Rectal smooth muscle tissue (tissue), 1 donor: ENCODE data around the gene FLNA.
"Not testable (repeated sequence)": the region's sequence is repeated elsewhere in the genome, so short reads cannot be mapped to it uniquely, and the experiment has no call there.

Source experiments
- H3K27ac ChIP-seq: one replicate; pipeline ENCODE4 v1.7.0; 2013; ENCODE audit warnings: low read depth, low read length, inconsistent platforms
- H3K27me3 ChIP-seq: one replicate; pipeline ENCODE4 v1.7.0; 2013; ENCODE audit warnings: low read length; ENCODE audit not compliant: control insufficient read depth, insufficient read depth
- H3K36me3 ChIP-seq: one replicate; pipeline ENCODE4 v1.7.0; 2013; ENCODE audit warnings: low read length; ENCODE audit not compliant: control insufficient read depth, insufficient read depth
- H3K4me1 ChIP-seq: one replicate; pipeline ENCODE4 v1.7.0; 2013; ENCODE audit warnings: low read length; ENCODE audit not compliant: control insufficient read depth, insufficient read depth
- H3K4me3 ChIP-seq: one replicate; pipeline ENCODE4 v1.7.0; 2013; ENCODE audit warnings: low read length
- H3K9ac ChIP-seq: one replicate; pipeline ENCODE4 v1.7.0; 2013; ENCODE audit warnings: low read length

The FLNA gene

DNA sequence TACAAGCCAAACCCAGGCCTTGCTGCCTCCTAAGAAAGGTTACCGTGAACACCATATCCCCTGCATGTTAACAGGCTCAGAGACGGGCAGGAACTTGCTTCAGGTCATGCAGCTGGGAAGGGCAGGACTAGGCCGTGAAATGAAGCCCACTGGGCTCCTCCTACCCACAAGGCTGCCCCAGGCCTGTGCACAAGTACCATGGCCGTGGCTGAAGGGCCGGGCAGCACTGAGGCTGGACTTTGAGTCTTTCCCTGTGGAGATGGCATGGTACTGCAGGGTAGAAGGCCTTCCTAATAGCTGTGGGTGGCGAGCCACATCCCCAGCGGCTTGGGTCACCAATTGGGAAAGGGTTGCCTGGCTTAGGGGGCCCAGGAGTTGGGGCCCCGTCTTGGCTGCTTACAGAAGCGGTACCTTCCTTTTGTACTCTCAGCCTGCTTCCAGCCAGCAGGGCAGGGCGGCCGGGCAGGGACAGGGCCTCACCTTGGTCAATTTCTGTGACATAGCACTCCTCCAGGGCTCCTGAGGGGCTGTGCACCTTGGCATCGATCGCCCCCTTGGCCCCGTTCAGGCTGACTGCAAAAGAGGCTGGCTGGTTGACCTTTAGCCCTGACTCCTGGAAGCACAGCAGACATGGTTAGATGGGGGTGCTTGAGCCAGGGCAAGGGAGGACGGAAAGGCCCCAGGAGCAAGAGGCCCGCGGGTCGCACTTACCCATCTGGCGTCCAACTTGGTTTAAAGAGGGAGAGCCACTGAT is 23.8 kb downstream of the FLNA start:
- H3K4me3 ChIP-seq: no peak overlapping the region
- H3K27me3 ChIP-seq: no peaks in the 10 kb centered on the region
- no peaks in the 10 kb centered on the region for H3K4me1 ChIP-seq
- H3K27ac ChIP-seq: peak overlapping the region; percentile 19
- H3K9ac ChIP-seq: no peak overlapping the region
- H3K36me3 ChIP-seq: peaks cover 41% of the 10 kb centered on the region

DNA sequence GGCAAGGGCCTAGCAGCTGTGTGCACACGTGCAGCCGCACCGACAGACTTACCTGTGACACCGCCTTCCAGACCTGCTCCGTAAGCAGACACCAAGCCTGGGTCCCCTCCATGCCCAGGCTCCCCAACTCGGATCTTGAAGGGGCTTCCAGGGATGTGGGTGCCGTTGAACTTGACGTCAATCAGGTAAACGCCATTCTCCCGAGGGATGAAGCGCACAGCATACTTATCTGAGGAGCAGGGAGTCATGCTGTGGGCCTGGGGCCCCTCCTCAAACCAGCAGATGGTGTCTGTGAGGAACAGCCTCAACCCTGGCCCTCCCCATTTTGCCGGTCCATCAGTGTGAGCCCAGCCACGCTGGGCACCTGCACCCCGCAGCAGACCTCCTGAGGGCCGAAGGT is 24.5 kb downstream of the FLNA start:
- Histone ChIP-seq H3K4me1 (no peaks in the 10 kb centered on the region), H3K4me3 (no peak overlapping the region), H3K9ac (no peak overlapping the region), H3K27ac (peak overlapping the region; percentile 60), H3K27me3 (no peaks in the 10 kb centered on the region), H3K36me3 (peaks cover 40% of the 10 kb centered on the region)

DNA sequence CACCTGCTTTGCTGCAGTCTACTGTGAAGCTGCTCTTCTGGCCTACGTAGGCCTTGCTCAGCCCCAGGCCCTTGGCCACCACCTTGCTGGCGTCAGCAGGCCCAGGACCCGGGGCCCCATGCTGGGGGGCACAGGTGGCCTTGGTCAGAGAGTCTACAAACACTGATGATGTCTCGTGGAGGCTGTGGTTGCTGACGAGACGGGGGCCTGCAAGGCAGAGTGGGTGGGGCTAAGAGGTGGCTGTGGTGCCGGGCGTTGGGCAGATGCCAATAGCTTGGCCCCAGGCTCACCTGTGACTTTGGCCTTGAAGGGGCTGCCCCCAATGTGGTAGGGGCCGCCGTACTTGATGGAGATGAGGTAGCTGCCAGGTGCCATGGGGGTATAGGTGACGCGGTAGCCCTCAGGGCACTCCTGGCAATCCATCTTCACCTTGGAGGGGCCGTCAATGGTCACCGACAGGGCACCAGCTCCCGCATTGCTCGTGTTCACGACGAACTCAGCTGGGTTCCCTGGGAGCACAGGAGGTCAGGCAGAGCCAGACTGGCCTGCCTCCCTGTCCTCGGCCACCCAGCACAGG is 25.0 kb downstream of the FLNA start:
- Histone ChIP-seq H3K9ac (no peak overlapping the region), H3K36me3 (peaks cover 35% of the 10 kb centered on the region), H3K4me1 (no peaks in the 10 kb centered on the region), H3K27ac (peak overlapping the region; percentile 60), H3K27me3 (no peaks in the 10 kb centered on the region), H3K4me3 (no peak overlapping the region)

DNA sequence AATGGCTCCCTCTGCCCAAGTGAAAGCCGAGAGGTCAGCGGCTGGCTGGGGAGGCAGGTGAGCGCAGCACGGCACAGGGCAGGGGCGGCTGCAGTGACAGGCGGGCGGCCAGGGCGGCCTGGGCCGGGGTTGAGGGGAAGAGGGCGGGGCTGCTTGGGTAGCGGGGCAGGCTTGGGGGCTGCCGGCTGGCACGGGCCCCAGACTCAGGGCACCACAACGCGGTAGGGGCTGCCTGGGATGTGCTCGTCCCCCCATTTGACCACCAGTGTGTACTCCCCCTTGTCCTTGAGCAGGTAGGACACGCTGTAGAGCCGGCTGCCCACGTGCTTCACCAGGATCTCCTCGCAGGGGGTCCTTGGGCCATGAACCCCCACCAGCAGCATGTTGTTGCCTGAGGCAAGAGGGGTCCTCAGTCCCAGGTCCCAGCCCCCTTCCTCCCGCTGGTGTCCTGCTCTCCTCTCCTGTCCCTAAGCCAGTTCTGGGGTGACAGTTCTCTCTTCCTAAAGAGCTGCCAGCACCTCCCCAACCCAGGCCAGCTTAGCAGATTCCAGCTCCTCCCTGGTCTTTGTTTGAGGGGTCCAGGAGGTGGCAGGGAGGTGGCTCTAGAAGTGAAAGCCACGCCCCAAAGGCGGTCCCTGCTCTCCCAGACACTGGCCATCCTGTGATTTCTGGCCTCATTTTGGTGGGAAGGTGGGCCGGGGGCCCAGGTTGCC is 25.6 kb downstream of the FLNA start:
- Histone ChIP-seq H3K27me3 (no peaks in the 10 kb centered on the region), H3K9ac (no peak overlapping the region), H3K36me3 (peaks cover 31% of the 10 kb centered on the region), H3K27ac (peak overlapping the region; percentile 60), H3K4me1 (no peaks in the 10 kb centered on the region), H3K4me3 (no peak overlapping the region)

DNA sequence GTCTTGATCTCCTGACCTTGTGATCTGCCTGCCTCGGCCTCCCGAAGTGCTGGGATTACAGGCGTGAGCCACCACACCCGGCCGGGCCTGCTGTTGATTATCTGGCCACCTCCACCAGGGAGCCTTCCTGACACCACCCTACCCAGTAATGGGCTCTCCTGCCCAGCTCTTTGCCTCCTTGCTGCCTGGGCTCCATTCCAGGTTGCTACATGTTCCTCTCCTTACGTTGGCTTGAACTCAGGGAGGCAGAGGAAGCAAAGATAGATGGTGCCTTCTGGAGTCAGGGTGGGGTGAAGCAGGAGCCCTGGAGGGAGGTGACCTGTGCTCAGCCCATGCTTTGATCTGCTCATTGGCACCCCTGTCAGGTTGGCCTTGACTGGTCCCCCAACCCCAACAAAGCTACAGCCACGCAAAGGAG is 26.3 kb downstream of the FLNA start:
- peaks cover 24% of the 10 kb centered on the region for H3K36me3 ChIP-seq
- H3K27ac ChIP-seq: peak overlapping the region; percentile 48
- H3K27me3 ChIP-seq: no peaks in the 10 kb centered on the region
- no peaks in the 10 kb centered on the region for H3K4me1 ChIP-seq
- H3K4me3 ChIP-seq: no peak overlapping the region
- no peak overlapping the region for H3K9ac ChIP-seq

DNA sequence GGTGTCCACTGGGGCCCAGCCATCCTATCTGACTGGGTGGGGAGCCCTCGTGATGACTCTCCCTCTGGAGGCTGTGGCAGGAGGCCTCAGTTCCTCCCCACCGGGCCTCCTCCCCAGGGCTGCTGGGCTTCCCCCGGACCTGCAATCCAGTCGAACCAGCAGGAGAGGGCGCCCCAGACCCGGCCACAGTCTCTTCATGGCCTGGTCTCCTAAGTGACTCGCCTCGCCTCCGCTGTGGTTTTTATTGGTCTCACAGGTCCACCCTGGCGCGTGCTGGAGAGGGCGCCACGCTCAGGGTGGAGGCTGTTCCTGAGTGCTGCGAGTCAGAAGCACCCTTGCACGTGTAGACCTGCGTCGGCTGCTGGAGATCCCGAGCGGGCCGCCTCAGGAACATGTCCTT is 30.8 kb downstream of the FLNA start:
- not testable (repeated sequence) for H3K27me3 ChIP-seq, H3K27ac ChIP-seq, H3K4me1 ChIP-seq, H3K9ac ChIP-seq, H3K36me3 ChIP-seq, H3K4me3 ChIP-seq

DNA sequence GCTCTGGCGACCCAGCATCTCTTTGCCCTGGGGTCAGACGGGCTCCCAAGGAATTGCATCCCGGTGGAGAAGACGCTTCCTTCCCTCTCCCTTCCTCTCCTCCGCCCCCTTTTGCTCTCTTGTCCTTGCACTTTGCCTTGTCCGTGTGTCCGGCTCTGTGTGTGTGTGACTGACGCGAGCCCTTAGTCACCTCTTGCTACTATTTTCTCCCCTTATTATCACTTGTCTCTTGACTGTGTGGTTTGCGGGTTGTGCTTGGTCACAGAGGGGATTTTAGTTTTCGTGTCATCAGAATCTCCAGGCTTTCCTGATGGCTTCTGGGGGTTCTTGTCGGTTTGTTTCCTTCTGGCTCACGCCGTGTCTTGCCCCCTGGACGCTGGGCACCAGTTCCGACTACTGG is 31.4 kb downstream of the FLNA start:
- H3K36me3 ChIP-seq, H3K27ac ChIP-seq, H3K4me1 ChIP-seq, H3K9ac ChIP-seq, H3K27me3 ChIP-seq, H3K4me3 ChIP-seq: not testable (repeated sequence)

DNA sequence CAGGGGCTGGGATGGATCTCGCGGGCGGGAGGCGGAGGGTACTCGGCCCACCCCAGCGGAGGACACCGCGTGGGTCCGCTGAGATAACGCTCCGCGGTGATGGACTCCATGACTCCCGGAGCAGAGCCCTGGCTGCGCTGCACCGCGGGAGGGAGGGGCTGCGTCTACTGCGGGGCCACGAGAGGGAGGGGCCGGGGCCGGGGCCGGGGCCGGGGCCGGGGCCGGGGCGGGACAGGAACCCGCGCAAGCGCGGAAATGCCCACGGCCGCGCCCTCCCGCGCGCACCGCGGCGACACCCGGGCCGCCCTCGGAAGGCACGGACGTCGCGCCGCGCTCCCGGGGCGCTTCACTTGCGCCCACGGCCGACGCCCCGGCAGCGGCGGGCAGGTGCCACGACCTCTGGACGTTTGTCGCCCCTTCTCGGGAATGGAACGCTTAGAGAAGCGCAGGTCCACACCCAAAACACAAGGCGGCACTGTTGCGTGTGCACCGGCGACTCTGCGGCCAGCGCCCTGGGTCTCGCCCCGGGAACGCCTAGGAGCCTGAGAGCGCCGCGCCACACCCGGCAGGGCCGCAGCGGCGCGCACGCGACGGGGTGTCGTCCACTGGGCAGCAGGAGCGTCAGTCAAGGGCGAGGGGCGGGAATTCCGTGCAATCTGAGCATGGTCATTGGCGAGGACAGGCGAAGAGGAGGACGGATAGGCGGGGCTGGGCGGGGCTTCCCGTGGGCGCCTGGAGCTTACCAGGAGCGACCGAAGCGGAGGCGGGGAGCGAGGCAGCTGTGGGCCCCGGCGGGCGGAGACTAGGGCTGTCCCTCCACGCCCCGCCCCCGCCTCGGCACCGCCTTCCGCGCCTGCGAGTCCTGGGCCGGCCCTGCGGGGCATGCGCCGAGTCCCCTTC is 32.8 kb downstream of the FLNA start:
- not testable (repeated sequence) for H3K4me1 ChIP-seq, H3K36me3 ChIP-seq, H3K27ac ChIP-seq, H3K4me3 ChIP-seq, H3K9ac ChIP-seq, H3K27me3 ChIP-seq

DNA sequence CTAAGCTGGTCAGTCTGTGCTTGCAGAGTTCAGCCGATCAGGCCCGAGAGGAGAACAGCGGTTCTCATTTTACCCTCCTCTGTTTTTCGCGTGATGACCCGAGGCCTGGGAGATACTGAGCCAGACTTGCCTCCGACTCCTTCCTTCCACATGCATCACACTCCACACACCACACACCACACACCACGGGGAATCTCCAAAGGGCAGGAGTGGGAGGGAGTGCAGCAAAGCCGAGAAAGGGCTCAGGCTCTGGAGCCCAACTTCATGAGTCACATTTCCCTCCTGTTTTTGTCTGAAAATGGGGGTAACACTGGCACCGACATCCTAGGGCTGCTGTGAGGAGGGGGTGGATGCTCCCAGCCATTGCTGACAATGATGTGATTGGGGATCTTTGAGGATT is 39.9 kb downstream of the FLNA start:
- H3K9ac ChIP-seq: no peak overlapping the region
- no peak overlapping the region for H3K27ac ChIP-seq
- H3K36me3 ChIP-seq: no peaks in the 10 kb centered on the region
- no peaks in the 10 kb centered on the region for H3K27me3 ChIP-seq
- H3K4me3 ChIP-seq: no peak overlapping the region
- no peaks in the 10 kb centered on the region for H3K4me1 ChIP-seq

DNA sequence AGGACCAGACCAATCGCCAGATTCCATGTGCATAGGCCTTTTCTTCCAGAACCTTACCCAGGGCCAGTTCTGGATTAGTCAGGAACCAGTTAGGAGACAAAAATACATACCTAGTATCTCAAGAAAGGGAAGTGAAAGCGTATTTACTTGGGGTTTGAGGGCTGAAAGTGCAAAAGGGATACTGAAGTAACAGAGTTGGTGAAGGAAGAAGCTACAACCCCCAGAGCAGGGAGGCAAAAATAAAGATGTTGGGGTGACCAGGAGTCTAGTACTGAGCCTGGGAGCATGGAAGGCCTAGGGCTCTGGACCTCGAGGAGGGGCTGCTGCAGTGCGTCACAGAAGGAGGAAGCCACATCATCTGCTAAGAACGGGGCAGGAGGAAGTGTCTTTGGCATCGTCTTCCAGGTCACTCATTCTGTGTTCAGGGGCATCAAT is 40.6 kb downstream of the FLNA start:
- H3K27me3 ChIP-seq: no peaks in the 10 kb centered on the region
- H3K27ac ChIP-seq: no peak overlapping the region
- H3K36me3 ChIP-seq: no peaks in the 10 kb centered on the region
- no peak overlapping the region for H3K4me3 ChIP-seq
- no peaks in the 10 kb centered on the region for H3K4me1 ChIP-seq
- no peak overlapping the region for H3K9ac ChIP-seq

DNA sequence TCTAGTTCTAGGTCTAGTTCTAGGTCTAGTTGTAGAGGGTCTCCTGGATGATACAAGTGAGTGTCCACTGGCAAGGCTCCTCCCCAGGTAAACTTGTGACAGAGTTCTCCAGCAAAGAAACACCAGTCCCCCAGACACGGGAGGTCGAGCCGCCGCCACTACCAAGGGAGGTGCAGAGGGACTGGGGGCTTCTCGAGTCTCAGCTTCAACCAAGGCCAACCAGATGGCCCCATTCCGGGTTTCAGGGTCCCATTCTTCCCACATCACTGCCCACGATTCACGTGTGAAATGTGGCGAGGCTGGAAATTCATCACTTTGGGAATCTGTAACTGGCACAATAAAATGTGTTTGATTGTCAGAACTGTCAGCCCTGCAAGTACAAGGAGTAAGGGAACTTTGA is 41.3 kb downstream of the FLNA start:
- Histone ChIP-seq H3K4me1 (no peaks in the 10 kb centered on the region), H3K27me3 (no peaks in the 10 kb centered on the region), H3K9ac (no peak overlapping the region), H3K27ac (no peak overlapping the region), H3K36me3 (no peaks in the 10 kb centered on the region), H3K4me3 (no peak overlapping the region)

DNA sequence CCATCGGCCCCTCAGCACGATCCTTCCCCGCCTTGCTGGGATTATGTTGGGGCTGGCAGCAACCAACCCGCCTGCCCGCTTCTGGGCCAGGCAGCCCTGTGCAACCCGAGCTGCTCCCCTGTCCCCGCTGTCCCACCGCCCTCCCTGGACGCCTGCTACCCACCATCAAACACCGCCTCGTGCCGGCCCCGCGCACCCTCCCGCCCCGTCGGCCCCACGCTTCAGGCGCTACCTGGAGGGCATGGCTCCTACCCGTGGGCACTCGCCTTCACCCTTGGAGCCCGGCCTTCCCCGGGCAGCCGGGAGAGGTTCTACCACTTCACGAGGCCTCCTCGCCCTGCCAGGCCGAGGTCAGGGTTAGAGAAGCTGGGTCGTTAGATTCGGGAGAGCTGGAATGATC is 41.9 kb downstream of the FLNA start:
- H3K9ac ChIP-seq: no peak overlapping the region
- no peaks in the 10 kb centered on the region for H3K4me1 ChIP-seq

More for the DNA sequence above, 41.9 kb downstream of the FLNA start:
- Histone ChIP-seq H3K4me3 (no peak overlapping the region), H3K36me3 (no peaks in the 10 kb centered on the region), H3K27ac (no peak overlapping the region), H3K27me3 (no peaks in the 10 kb centered on the region)
